Naive thymus-derived CD4-positive, alpha-beta T cell (primary cell): ENCODE results near the gene PTPRN2. TPM values are rescaled to one million over a fixed set of nuclear protein-coding genes. Genes with fewer than 3 reads are reported as not detected.
"Not testable (repeated sequence)": the region's sequence is repeated elsewhere in the genome, so short reads cannot be mapped to it uniquely, and the experiment has no call there.

Source experiments
- ATAC-seq: fragments of 150-1000 bp; cut with Tn5 transposase; 2 replicates; pipeline ENCODE4 v1.10.0; 2021; ENCODE audit warnings: mild to moderate bottlenecking, moderate library complexity
- CTCF ChIA-PET: fragments of 350-600 bp; sonication (Branson Sonifier 250); formaldehyde crosslinking; loops from one replicate; lab custom pipeline; 2021; ENCODE audit warnings: antibody characterized with exemption; lab: Charles Lee
- POLR2A ChIA-PET: fragments of 350-600 bp; sonication (Branson Sonifier 250); formaldehyde crosslinking; loops from one replicate; lab custom pipeline; 2021; ENCODE audit warnings: antibody characterized with exemption, inconsistent platforms; lab: Charles Lee
- DNase-seq, 9 donors: peaks; one replicate each; pipeline versions ENCODE4 v3.0.0 to v3.0.0-alpha.2; 2020 to 2022; ENCODE audit warnings: mixed read lengths in 1 of 9
- H3K27ac ChIP-seq: one replicate; pipeline ENCODE4 v1.7.0; 2013; ENCODE audit warnings: mild to moderate bottlenecking, low read depth, low read length, moderate library complexity
- H3K27me3 ChIP-seq, 2 donors: one replicate each; pipeline ENCODE4 v1.7.0; 2013; ENCODE audit warnings: low read length in 2 of 2, mild to moderate bottlenecking in 2 of 2, moderate library complexity in 2 of 2; ENCODE audit not compliant: control insufficient read depth in 2 of 2, insufficient read depth in 2 of 2
- H3K36me3 ChIP-seq, 3 experiments: 1 replicate in 2 of 3; 2 replicates in 1 of 3; pipeline ENCODE4 v1.7.0; 2013; ENCODE audit warnings: low read length in 3 of 3, mild to moderate bottlenecking in 3 of 3, moderate library complexity in 1 of 3; ENCODE audit not compliant: insufficient read depth in 3 of 3, control insufficient read depth in 2 of 3
- H3K4me1 ChIP-seq, 2 donors: one replicate each; pipeline ENCODE4 v1.7.0; 2013; ENCODE audit warnings: low read length in 2 of 2, mild to moderate bottlenecking in 2 of 2, moderate library complexity in 1 of 2; ENCODE audit not compliant: control insufficient read depth in 2 of 2, insufficient read depth in 2 of 2
- H3K4me3 ChIP-seq: 2 replicates; pipeline ENCODE4 v1.7.0; 2013; ENCODE audit warnings: mild to moderate bottlenecking, low read length
- H3K9me3 ChIP-seq, 3 experiments: 1 replicate in 2 of 3; 2 replicates in 1 of 3; pipeline ENCODE4 v1.7.0; 2013; ENCODE audit warnings: low read length in 3 of 3; ENCODE audit not compliant: control insufficient read depth in 2 of 3
- H3K27ac Mint-ChIP-seq, 9 donors: one replicate each; pipeline ENCODE4 v1.8.0; 2020 to 2022; ENCODE audit warnings: mixed read lengths in 9 of 9, mild to moderate bottlenecking in 8 of 9, moderate library complexity in 5 of 9, inconsistent platforms in 2 of 9
- H3K27me3 Mint-ChIP-seq, 5 donors: one replicate each; pipeline ENCODE4 v1.8.0; 2021 to 2022; ENCODE audit warnings: mixed read lengths in 5 of 5, mild to moderate bottlenecking in 1 of 5
- H3K36me3 Mint-ChIP-seq, 5 donors: one replicate each; pipeline ENCODE4 v1.8.0; 2020 to 2022; ENCODE audit warnings: mixed read lengths in 5 of 5, mild to moderate bottlenecking in 3 of 5, inconsistent platforms in 1 of 5
- H3K4me1 Mint-ChIP-seq, 7 donors: one replicate each; pipeline ENCODE4 v1.8.0; 2020 to 2022; ENCODE audit warnings: mixed read lengths in 7 of 7, mild to moderate bottlenecking in 3 of 7, inconsistent platforms in 1 of 7
- H3K4me3 Mint-ChIP-seq, 10 donors: one replicate each; pipeline ENCODE4 v1.8.0; 2020 to 2022; ENCODE audit warnings: mild to moderate bottlenecking in 10 of 10, mixed read lengths in 10 of 10, moderate library complexity in 6 of 10, inconsistent platforms in 2 of 10
- H3K9me3 Mint-ChIP-seq, 11 donors: one replicate each; pipeline ENCODE4 v1.8.0; 2020 to 2022; ENCODE audit warnings: mixed read lengths in 11 of 11, mild to moderate bottlenecking in 4 of 11, inconsistent platforms in 1 of 11, moderate library complexity in 1 of 11
- intact Hi-C, 2 donors: fragments of 100-400 bp; cut with micrococcal nuclease; formaldehyde crosslinking; loops; one replicate each; pipeline ENCODE4 v1.15.1; 2023
- polyA plus RNA-seq, 2 donors: library from polyadenylated mRNA; unstranded; fragments of 300-500 nt; fragmentation: Illumina TruSeq; gene quantifications; one replicate each; pipeline ENCODE4 v1.2.3, GENCODE V29; 2021
- total RNA-seq, 6 experiments: library from RNA in 5 of 6; stranded (reverse) in 5 of 6; gene quantifications; 1 replicate in 5 of 6; 2 replicates in 1 of 6; pipeline ENCODE4 v1.2.3 and lab custom pipeline; 2021 to 2026

PTPRN2 gene
- total and polyA plus RNA-seq, 7 experiments from 2014 or later: 0.58 to 2.3 (median 1.4) TPM

- peak overlapping the region; percentile 26 for H3K4me3 ChIP-seq
- H3K36me3 ChIP-seq: no peaks in the 10 kb centered on the region
- peak overlapping the region; percentile 68 for H3K27ac ChIP-seq
- H3K9me3 ChIP-seq: peaks cover 0 to 6% (median 0%) of the 10 kb centered on the region in 3 experiments
- H3K27ac Mint-ChIP-seq: peak overlapping the region; percentile 86 to 100 (median 96)
- ChIA-PET CTCF (interaction anchor here (0.8 to 1.4 kb wide), 2 partner anchors 31 to 32 kb away, joined by 3 to 4 read pairs; no protein-coding TSS in a partner anchor), POLR2A (interaction anchor here (1.0 to 2.1 kb wide), 3 partner anchors 29 to 73 kb away, joined by 3 to 6 read pairs (median 6); no protein-coding TSS in a partner anchor)
- peaks cover 0 to 27% (median 7%) of the 10 kb centered on the region in 5 donors for H3K27me3 Mint-ChIP-seq
- H3K27me3 ChIP-seq: no peaks in the 10 kb centered on the region
- DNase-seq (peak in 2 of 9 donors; percentile 42 to 60), ATAC-seq (peak; percentile 47)
- H3K9me3 Mint-ChIP-seq: peaks cover 0 to 26% (median 6%) of the 10 kb centered on the region in 11 donors
- H3K4me1 ChIP-seq: peaks cover 20 to 22% of the 10 kb centered on the region in 2 donors
- peak overlapping the region; percentile 77 to 93 (median 87) for H3K4me3 Mint-ChIP-seq
- H3K4me1 Mint-ChIP-seq: peaks cover 20 to 37% (median 34%) of the 10 kb centered on the region in 7 donors
- H3K36me3 Mint-ChIP-seq: peaks cover 0 to 15% (median 9%) of the 10 kb centered on the region in 5 donors
- intact Hi-C loops: loop anchor here (1.0 to 5.0 kb wide), 9 partner anchors 13 to 324 kb away; partner anchors contain the start of gene DNAJB6 (in 1 of the 2)
Observed at GRCh38 chr7:157503229-157503628, 1084.4 kb downstream of the PTPRN2 start.

GRCh38 chr7:157502701-157503111, 1084.9 kb downstream of the PTPRN2 start:
- H3K36me3 Mint-ChIP-seq: peaks cover 0 to 15% (median 9%) of the 10 kb centered on the region in 5 donors
- no peaks in the 10 kb centered on the region for H3K36me3 ChIP-seq
- ChIA-PET CTCF (interaction anchor here (0.6 to 1.4 kb wide), 2 partner anchors 31 to 32 kb away, joined by 3 to 4 read pairs; no protein-coding TSS in a partner anchor), POLR2A (interaction anchor here (0.6 to 2.1 kb wide), 7 partner anchors 12 to 368 kb away, joined by 3 to 6 read pairs (median 4); no protein-coding TSS in a partner anchor)
- peaks cover 0 to 26% (median 6%) of the 10 kb centered on the region in 11 donors for H3K9me3 Mint-ChIP-seq
- peak overlapping the region; percentile 77 to 93 (median 87) for H3K4me3 Mint-ChIP-seq
- peaks cover 0 to 6% (median 0%) of the 10 kb centered on the region in 3 experiments for H3K9me3 ChIP-seq
- no peaks in the 10 kb centered on the region for H3K27me3 ChIP-seq
- peak overlapping the region; percentile 26 for H3K4me3 ChIP-seq
- H3K27ac Mint-ChIP-seq: peak overlapping the region; percentile 86 to 100 (median 96)
- peak overlapping the region; percentile 68 for H3K27ac ChIP-seq
- peaks cover 20 to 37% (median 34%) of the 10 kb centered on the region in 7 donors for H3K4me1 Mint-ChIP-seq
- H3K27me3 Mint-ChIP-seq: peaks cover 0 to 22% (median 7%) of the 10 kb centered on the region in 5 donors
- H3K4me1 ChIP-seq: peaks cover 20 to 22% of the 10 kb centered on the region in 2 donors
- DNase-seq (peak; percentile 33 to 94 (median 92)), ATAC-seq (peak; percentile 98)
- intact Hi-C loops: loop anchor here (1.0 to 5.0 kb wide), 9 partner anchors 12 to 325 kb away; partner anchors contain the start of gene DNAJB6 (in 1 of the 2)

- H3K27me3 ChIP-seq: no peaks in the 10 kb centered on the region
- Mint-ChIP-seq H3K4me1 (peaks cover 20 to 37% (median 34%) of the 10 kb centered on the region in 7 donors), H3K36me3 (peaks cover 0 to 10% (median 3%) of the 10 kb centered on the region in 5 donors), H3K27ac (peak overlapping the region in 5 of 9 donors; percentile 2 to 100 (median 86)), H3K9me3 (peaks cover 0 to 21% (median 2%) of the 10 kb centered on the region in 11 donors), H3K4me3 (peak overlapping the region in 2 of 10 donors; percentile 83 to 89), H3K27me3 (peaks cover 0 to 11% (median 2%) of the 10 kb centered on the region in 5 donors)
- no peak overlapping the region for H3K4me3 ChIP-seq
- H3K9me3 ChIP-seq: peaks cover 0 to 6% (median 0%) of the 10 kb centered on the region in 3 experiments
- CTCF ChIA-PET: interaction anchor here (1.4 kb wide), 1 partner anchor 29 kb away, joined by 4 read pairs; no protein-coding TSS in a partner anchor
- no peaks in the 10 kb centered on the region for H3K36me3 ChIP-seq
- DNase-seq (no peak), ATAC-seq (no peak)
- POLR2A ChIA-PET: interaction anchor here (0.9 to 1.3 kb wide), 2 partner anchors 11 to 30 kb away, joined by 3 to 4 read pairs; no protein-coding TSS in a partner anchor
- intact Hi-C loops: loop anchor here (5.0 kb wide), 4 partner anchors 69 to 326 kb away; partner anchors contain the start of gene DNAJB6 (in 1 of the 2)
- H3K4me1 ChIP-seq: peaks cover 20 to 22% of the 10 kb centered on the region in 2 donors
- no peak overlapping the region for H3K27ac ChIP-seq
Observed at GRCh38 chr7:157501581-157501980, 1086.0 kb downstream of the PTPRN2 start.

GRCh38 chr7:157500989-157501540, 1086.6 kb downstream of the PTPRN2 start:
- H3K4me3 Mint-ChIP-seq, H3K36me3 ChIP-seq, ATAC-seq, H3K4me3 ChIP-seq, H3K36me3 Mint-ChIP-seq, DNase-seq, CTCF ChIA-PET, H3K27me3 ChIP-seq, H3K27me3 Mint-ChIP-seq, H3K27ac ChIP-seq, H3K9me3 ChIP-seq: not testable (repeated sequence)
- POLR2A ChIA-PET: interaction anchor here (0.9 kb wide), 1 partner anchor 30 kb away, joined by 3 read pairs; no protein-coding TSS in a partner anchor
- peak overlapping the region in 1 of 9 donors; percentile 2 for H3K27ac Mint-ChIP-seq
- intact Hi-C loops: loop anchor here (5.0 kb wide), 4 partner anchors 69 to 326 kb away; partner anchors contain the start of gene DNAJB6 (in 1 of the 2)
- peaks cover 0 to 15% (median 0%) of the 10 kb centered on the region in 11 donors for H3K9me3 Mint-ChIP-seq
- H3K4me1 Mint-ChIP-seq: peaks cover 20 to 42% (median 34%) of the 10 kb centered on the region in 7 donors
- peaks cover 20 to 22% of the 10 kb centered on the region in 2 donors for H3K4me1 ChIP-seq

GRCh38 chr7:157500171-157500960, 1087.3 kb downstream of the PTPRN2 start:
- CTCF ChIA-PET: no interaction called here
- no peak for ATAC-seq
- intact Hi-C loops: loop anchor here (5.0 kb wide), 4 partner anchors 68 to 327 kb away; partner anchors contain the start of gene DNAJB6 (in 1 of the 2)

More at GRCh38 chr7:157500171-157500960, 1087.3 kb downstream of the PTPRN2 start:
- no peak overlapping the region for H3K27ac ChIP-seq
- H3K9me3 ChIP-seq: no peaks in the 10 kb centered on the region
- POLR2A ChIA-PET: no interaction called here
- no peak overlapping the region for H3K4me3 ChIP-seq
- H3K27me3 Mint-ChIP-seq: peaks cover 0 to 3% (median 0%) of the 10 kb centered on the region in 5 donors
- DNase-seq: peak in 1 of 9 donors; percentile 17
- H3K4me1 ChIP-seq: peaks cover 20 to 22% of the 10 kb centered on the region in 2 donors
- H3K4me3 Mint-ChIP-seq: peak overlapping the region in 1 of 10 donors; percentile 41
- no peaks in the 10 kb centered on the region for H3K36me3 ChIP-seq
- peaks cover 20 to 42% (median 35%) of the 10 kb centered on the region in 7 donors for H3K4me1 Mint-ChIP-seq
- H3K9me3 Mint-ChIP-seq: peaks cover 0 to 8% (median 0%) of the 10 kb centered on the region in 11 donors
- no peaks in the 10 kb centered on the region for H3K27me3 ChIP-seq
- H3K27ac Mint-ChIP-seq: peak overlapping the region in 3 of 9 donors; percentile 40 to 65 (median 42)
- H3K36me3 Mint-ChIP-seq: peaks cover 0 to 2% (median 0%) of the 10 kb centered on the region in 5 donors
